Measurements from ENCODE around the gene TULP4.
"Not testable (repeated sequence)": the region's sequence is repeated elsewhere in the genome, so short reads cannot be mapped to it uniquely, and the experiment has no call there.

TULP4 gene

GRCh38 chr6:158389193-158389919 is 77.1 kb downstream of the TULP4 start:
- Histone ChIP-seq H3K36me3 (ENCODE audit: control insufficient read depth, insufficient read depth, low read length) (no peaks in the 10 kb centered on the region), H3K4me3 (ENCODE audit: low read length) (no peak overlapping the region), H3K27me3 (ENCODE audit: control insufficient read depth, insufficient read depth, low read length) (no peaks in the 10 kb centered on the region), H3K9ac (ENCODE audit: low read length) (no peak overlapping the region), H3K9me3 (ENCODE audit: control insufficient read depth, low read length) (no peaks in the 10 kb centered on the region), H3K4me1 (ENCODE audit: control insufficient read depth, insufficient read depth, low read length) (no peaks in the 10 kb centered on the region)

DNA sequence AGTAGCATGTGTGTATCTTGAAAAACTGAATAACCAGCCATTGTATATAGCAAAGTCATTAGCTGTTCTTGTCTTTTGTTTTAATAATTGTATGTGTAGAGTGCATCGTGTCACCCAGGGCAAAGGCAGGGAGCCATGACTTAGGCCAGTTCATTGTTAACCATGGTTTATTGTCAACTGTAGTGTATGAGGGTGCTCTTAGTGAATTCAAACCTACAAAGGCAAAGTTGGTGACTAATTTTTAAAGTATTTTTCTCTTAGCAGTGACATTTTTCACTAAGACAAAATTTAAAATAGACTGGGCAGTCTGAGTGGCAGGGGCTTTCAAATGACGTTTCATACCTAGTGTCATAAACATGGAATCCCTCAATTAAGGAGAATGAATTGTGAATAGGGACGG is 79.0 kb downstream of the TULP4 start:
- no peaks in the 10 kb centered on the region for H3K4me1 ChIP-seq (ENCODE audit: control insufficient read depth, insufficient read depth, low read length)
- H3K9ac ChIP-seq (ENCODE audit: low read length): no peak overlapping the region
- H3K36me3 ChIP-seq (ENCODE audit: control insufficient read depth, insufficient read depth, low read length): no peaks in the 10 kb centered on the region
- H3K9me3 ChIP-seq (ENCODE audit: control insufficient read depth, low read length): no peaks in the 10 kb centered on the region
- no peaks in the 10 kb centered on the region for H3K27me3 ChIP-seq (ENCODE audit: control insufficient read depth, insufficient read depth, low read length)
- H3K4me3 ChIP-seq (ENCODE audit: low read length): no peak overlapping the region

DNA sequence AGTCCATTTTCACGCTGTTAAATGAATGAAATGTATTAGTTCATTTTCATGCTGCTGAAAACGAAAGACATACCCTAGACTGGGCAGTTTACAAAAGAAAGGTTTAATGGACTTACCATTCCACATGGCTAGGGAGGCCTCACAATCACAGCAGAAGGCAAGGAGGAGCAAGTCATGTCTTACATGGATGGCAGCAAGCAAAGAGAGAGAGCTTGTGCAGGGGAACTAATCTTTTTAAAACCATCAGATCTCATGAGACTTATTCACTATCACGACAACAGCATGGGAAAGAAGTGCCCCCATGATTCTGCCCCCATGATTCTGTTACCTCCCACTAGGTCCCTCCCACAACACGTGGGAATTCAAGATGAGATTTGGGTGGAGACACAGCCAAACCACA is 79.7 kb downstream of the TULP4 start:
- H3K27me3 ChIP-seq (ENCODE audit: control insufficient read depth, insufficient read depth, low read length); H3K4me3 ChIP-seq (ENCODE audit: low read length); H3K4me1 ChIP-seq (ENCODE audit: control insufficient read depth, insufficient read depth, low read length); H3K36me3 ChIP-seq (ENCODE audit: control insufficient read depth, insufficient read depth, low read length); H3K9me3 ChIP-seq (ENCODE audit: control insufficient read depth, low read length); H3K9ac ChIP-seq (ENCODE audit: low read length): not testable (repeated sequence)

- Histone ChIP-seq H3K27me3 (ENCODE audit: control insufficient read depth, insufficient read depth, low read length) (no peaks in the 10 kb centered on the region), H3K36me3 (ENCODE audit: control insufficient read depth, insufficient read depth, low read length) (no peaks in the 10 kb centered on the region), H3K4me3 (ENCODE audit: low read length) (no peak overlapping the region), H3K4me1 (ENCODE audit: control insufficient read depth, insufficient read depth, low read length) (no peaks in the 10 kb centered on the region), H3K9ac (ENCODE audit: low read length) (no peak overlapping the region), H3K9me3 (ENCODE audit: control insufficient read depth, low read length) (no peaks in the 10 kb centered on the region)
These were observed 83.9 kb downstream of the TULP4 start for GRCh38 chr6:158396136-158396535.

GRCh38 chr6:158397578-158397977 is 85.3 kb downstream of the TULP4 start:
- H3K9ac ChIP-seq (ENCODE audit: low read length): no peak overlapping the region
- no peaks in the 10 kb centered on the region for H3K4me1 ChIP-seq (ENCODE audit: control insufficient read depth, insufficient read depth, low read length)
- no peaks in the 10 kb centered on the region for H3K9me3 ChIP-seq (ENCODE audit: control insufficient read depth, low read length)
- no peaks in the 10 kb centered on the region for H3K36me3 ChIP-seq (ENCODE audit: control insufficient read depth, insufficient read depth, low read length)
- no peak overlapping the region for H3K4me3 ChIP-seq (ENCODE audit: low read length)
- no peaks in the 10 kb centered on the region for H3K27me3 ChIP-seq (ENCODE audit: control insufficient read depth, insufficient read depth, low read length)

- Histone ChIP-seq H3K4me1 (ENCODE audit: control insufficient read depth, insufficient read depth, low read length) (no peaks in the 10 kb centered on the region), H3K9me3 (ENCODE audit: control insufficient read depth, low read length) (no peaks in the 10 kb centered on the region), H3K36me3 (ENCODE audit: control insufficient read depth, insufficient read depth, low read length) (no peaks in the 10 kb centered on the region), H3K9ac (ENCODE audit: low read length) (no peak overlapping the region), H3K27me3 (ENCODE audit: control insufficient read depth, insufficient read depth, low read length) (no peaks in the 10 kb centered on the region), H3K4me3 (ENCODE audit: low read length) (no peak overlapping the region)
These were observed 86.2 kb downstream of the TULP4 start for GRCh38 chr6:158398252-158399024.

GRCh38 chr6:158399040-158399700 is 86.9 kb downstream of the TULP4 start:
- no peaks in the 10 kb centered on the region for H3K36me3 ChIP-seq (ENCODE audit: control insufficient read depth, insufficient read depth, low read length)
- no peaks in the 10 kb centered on the region for H3K27me3 ChIP-seq (ENCODE audit: control insufficient read depth, insufficient read depth, low read length)
- no peaks in the 10 kb centered on the region for H3K9me3 ChIP-seq (ENCODE audit: control insufficient read depth, low read length)
- H3K9ac ChIP-seq (ENCODE audit: low read length): no peak overlapping the region
- no peaks in the 10 kb centered on the region for H3K4me1 ChIP-seq (ENCODE audit: control insufficient read depth, insufficient read depth, low read length)
- H3K4me3 ChIP-seq (ENCODE audit: low read length): no peak overlapping the region

DNA sequence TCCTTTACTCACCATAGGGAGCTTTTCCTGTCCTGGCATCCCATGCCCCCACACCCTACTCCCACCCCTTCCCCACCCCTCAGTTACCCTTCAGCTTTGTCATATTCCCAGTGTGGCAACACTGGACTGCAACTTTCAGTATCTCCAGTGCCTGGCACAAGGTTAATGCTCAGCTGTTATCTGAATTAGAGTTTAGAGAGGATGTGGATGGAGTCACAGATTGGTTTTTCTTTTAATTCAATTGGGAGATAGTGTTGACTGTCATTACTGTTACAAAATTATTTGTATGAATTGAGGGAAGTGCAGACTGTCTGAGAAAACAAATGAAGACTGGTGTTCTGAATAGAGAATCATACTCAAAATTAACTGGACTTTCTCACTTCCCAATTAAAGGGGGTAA is 89.9 kb downstream of the TULP4 start:
- Histone ChIP-seq H3K9me3 (ENCODE audit: control insufficient read depth, low read length) (no peaks in the 10 kb centered on the region), H3K27me3 (ENCODE audit: control insufficient read depth, insufficient read depth, low read length) (no peaks in the 10 kb centered on the region), H3K4me1 (ENCODE audit: control insufficient read depth, insufficient read depth, low read length) (no peaks in the 10 kb centered on the region), H3K36me3 (ENCODE audit: control insufficient read depth, insufficient read depth, low read length) (no peaks in the 10 kb centered on the region), H3K9ac (ENCODE audit: low read length) (no peak overlapping the region), H3K4me3 (ENCODE audit: low read length) (no peak overlapping the region)

DNA sequence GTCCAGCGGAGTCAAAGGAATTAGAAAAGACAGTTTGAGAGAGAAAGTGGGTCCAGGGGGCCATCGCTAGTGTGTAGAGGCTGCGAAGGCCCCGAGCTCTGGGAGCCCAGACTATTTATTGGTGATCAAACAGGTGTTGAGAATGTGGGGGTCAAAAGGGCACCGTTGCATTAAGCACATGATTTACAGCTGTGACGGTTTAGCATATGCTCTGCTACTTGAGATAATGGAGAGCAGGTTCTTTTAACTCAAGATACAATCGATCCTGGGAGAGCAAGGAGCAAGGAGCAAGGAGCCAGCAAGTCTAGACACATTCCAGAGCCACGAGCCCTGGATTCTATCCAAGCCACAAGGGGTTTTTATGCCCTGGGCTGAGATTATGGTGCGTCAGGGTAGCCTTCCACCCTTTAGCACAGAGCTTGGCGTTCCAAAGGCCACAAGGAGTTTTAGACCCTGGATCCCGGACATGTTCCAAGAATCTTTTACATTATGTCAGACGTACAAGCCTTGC is 93.1 kb downstream of the TULP4 start:
- not testable (repeated sequence) for H3K4me3 ChIP-seq (ENCODE audit: low read length); H3K9ac ChIP-seq (ENCODE audit: low read length); H3K36me3 ChIP-seq (ENCODE audit: control insufficient read depth, insufficient read depth, low read length); H3K27me3 ChIP-seq (ENCODE audit: control insufficient read depth, insufficient read depth, low read length); H3K4me1 ChIP-seq (ENCODE audit: control insufficient read depth, insufficient read depth, low read length); H3K9me3 ChIP-seq (ENCODE audit: control insufficient read depth, low read length)

DNA sequence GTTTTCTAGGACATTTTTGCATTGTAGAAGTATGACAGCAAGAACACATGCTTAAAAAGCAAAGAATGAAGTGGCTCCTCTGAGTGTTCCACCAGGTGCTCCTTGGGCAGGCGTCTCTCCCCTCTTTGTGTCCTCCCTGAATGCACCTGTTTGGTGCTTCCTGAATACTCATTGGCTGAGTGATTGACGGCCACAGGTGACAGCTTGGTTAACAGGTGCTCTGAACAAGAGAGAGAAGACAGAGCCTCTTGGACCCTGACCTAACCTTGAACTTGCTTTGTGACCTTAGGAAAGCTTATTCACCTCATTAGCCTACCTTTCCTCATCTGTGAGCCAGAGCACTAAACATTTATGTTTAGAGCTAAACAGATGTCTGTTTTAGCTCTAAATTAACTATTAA is 93.7 kb downstream of the TULP4 start:
- H3K9me3 ChIP-seq (ENCODE audit: control insufficient read depth, low read length): no peaks in the 10 kb centered on the region
- no peak overlapping the region for H3K9ac ChIP-seq (ENCODE audit: low read length)
- H3K4me1 ChIP-seq (ENCODE audit: control insufficient read depth, insufficient read depth, low read length): peaks cover 6% of the 10 kb centered on the region

DNA sequence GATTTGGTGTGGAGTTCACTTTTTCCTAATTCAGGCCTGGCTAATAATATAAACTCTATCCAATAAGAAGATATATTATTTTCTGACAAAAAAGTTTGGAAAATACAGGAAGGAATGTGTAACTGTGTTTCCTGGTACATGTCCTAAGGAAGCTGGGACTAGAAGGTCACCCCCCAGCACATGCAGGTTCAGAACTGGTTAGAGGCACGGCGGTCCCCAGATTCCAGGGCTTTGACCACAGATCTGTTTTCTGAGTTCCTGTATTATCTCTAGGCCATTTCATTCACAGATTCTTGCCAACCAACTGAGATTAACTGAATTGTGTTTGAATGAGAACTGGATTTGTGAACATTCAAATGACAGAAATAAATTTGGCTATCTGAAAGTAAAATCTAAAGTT is 94.5 kb downstream of the TULP4 start:
- Histone ChIP-seq H3K27me3 (ENCODE audit: control insufficient read depth, insufficient read depth, low read length) (no peaks in the 10 kb centered on the region), H3K4me1 (ENCODE audit: control insufficient read depth, insufficient read depth, low read length) (peaks cover 6% of the 10 kb centered on the region)

More for the DNA sequence above, 93.7 kb downstream of the TULP4 start:
- no peak overlapping the region for H3K4me3 ChIP-seq (ENCODE audit: low read length)
- H3K27me3 ChIP-seq (ENCODE audit: control insufficient read depth, insufficient read depth, low read length): no peaks in the 10 kb centered on the region
- H3K36me3 ChIP-seq (ENCODE audit: control insufficient read depth, insufficient read depth, low read length): no peaks in the 10 kb centered on the region

DNA sequence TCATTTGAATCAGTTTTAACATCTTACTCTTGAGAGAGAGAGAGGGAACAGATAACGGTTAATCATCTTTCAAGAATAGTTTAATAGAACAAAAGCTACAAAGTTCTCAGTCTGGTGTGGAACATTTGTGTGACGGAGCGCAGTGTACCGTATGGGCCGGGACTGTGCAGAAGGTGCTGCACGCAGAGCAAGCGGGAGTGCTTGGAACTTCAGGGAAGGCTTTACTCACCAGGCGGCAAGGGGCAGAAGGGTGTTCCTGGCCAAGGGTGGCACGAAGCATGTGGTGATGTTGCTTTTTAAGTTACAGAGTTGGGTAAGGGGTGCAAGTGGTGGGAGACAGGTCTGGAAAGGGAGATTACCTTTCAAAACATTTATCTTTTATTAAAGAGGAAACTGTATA is 95.7 kb downstream of the TULP4 start:
- Histone ChIP-seq H3K9ac (ENCODE audit: low read length) (no peak overlapping the region), H3K4me3 (ENCODE audit: low read length) (no peak overlapping the region)

More for the DNA sequence above, 94.5 kb downstream of the TULP4 start:
- no peaks in the 10 kb centered on the region for H3K36me3 ChIP-seq (ENCODE audit: control insufficient read depth, insufficient read depth, low read length)
- H3K9ac ChIP-seq (ENCODE audit: low read length): no peak overlapping the region
- no peak overlapping the region for H3K4me3 ChIP-seq (ENCODE audit: low read length)
- H3K9me3 ChIP-seq (ENCODE audit: control insufficient read depth, low read length): no peaks in the 10 kb centered on the region

More for the DNA sequence above, 95.7 kb downstream of the TULP4 start:
- no peaks in the 10 kb centered on the region for H3K27me3 ChIP-seq (ENCODE audit: control insufficient read depth, insufficient read depth, low read length)
- H3K36me3 ChIP-seq (ENCODE audit: control insufficient read depth, insufficient read depth, low read length): no peaks in the 10 kb centered on the region
- no peaks in the 10 kb centered on the region for H3K9me3 ChIP-seq (ENCODE audit: control insufficient read depth, low read length)
- peaks cover 6% of the 10 kb centered on the region for H3K4me1 ChIP-seq (ENCODE audit: control insufficient read depth, insufficient read depth, low read length)

All from mucosa of stomach (tissue), 1 donor.